ENCODE results near the gene IL22RA2. TPM values are rescaled to one million over a fixed set of nuclear protein-coding genes. Genes with fewer than 3 reads are reported as not detected.

IL22RA2 gene
- polyA plus RNA-seq, 1 donor (not counting 4 experiments of a cell fraction or from before 2014, with no cell fraction given): 0.03 TPM

- TF ChIP-seq EZH2 (IDR thresholded peaks at IDR 0.05; ENCODE audit: low read length) (no peak), CTCF (optimal IDR thresholded peaks at IDR 0.05 in 1 of 3, IDR thresholded peaks at IDR 0.05 in 1 of 3, conservative IDR thresholded peaks at IDR 0.05 in 1 of 3; ENCODE audit: extremely low read depth in 1 of 3, insufficient read depth in 2 of 3, low read length in 3 of 3) (no peak)
- DNase-seq (ENCODE audit: low read depth, low spot score) (no peak), FAIRE-seq (no peak)
These were observed 11.5 kb downstream of the IL22RA2 start for GRCh38 chr6:137161949-137162348.

GRCh38 chr6:137160763-137161162 lies 12.7 kb downstream of the IL22RA2 start:
- no peak overlapping the region for H2AFZ ChIP-seq (ENCODE audit: control insufficient read depth, low read length)
- H3K9me3 ChIP-seq (ENCODE audit: control insufficient read depth, low read depth, low read length): peaks cover 6% of the 10 kb centered on the region
- DNase-seq (ENCODE audit: low read depth, low spot score) (peak; percentile 49), FAIRE-seq (peak; percentile 95)
- H3K4me2 ChIP-seq (ENCODE audit: control insufficient read depth, extremely low read depth, insufficient read depth, low read depth, low read length): no peak overlapping the region
- dilution Hi-C loops (cut with MboI; ENCODE audit: extremely low pct_ligation_motif_present, low sequenced_read_pairs): no loop called here
- no peaks in the 10 kb centered on the region for H3K79me2 ChIP-seq (ENCODE audit: control insufficient read depth, insufficient read depth, low read length)
- H3K4me3 ChIP-seq (ENCODE audit: control insufficient read depth in 2 of 3, extremely low read depth in 1 of 3, insufficient read depth in 2 of 3, low read depth in 1 of 3, low read length in 3 of 3): no peak overlapping the region
- no peaks in the 10 kb centered on the region for H4K20me1 ChIP-seq (ENCODE audit: control insufficient read depth, extremely low read depth, insufficient read depth, low read length)
- no peaks in the 10 kb centered on the region for H3K9me1 ChIP-seq (ENCODE audit: control insufficient read depth, extremely low read depth, insufficient read depth, low read length)
- H3K4me1 ChIP-seq (ENCODE audit: control insufficient read depth, extremely low read depth, insufficient read depth, low read length): peaks cover 53% of the 10 kb centered on the region
- no peaks in the 10 kb centered on the region for H3K36me3 ChIP-seq (ENCODE audit: control insufficient read depth in 2 of 2, extremely low read depth in 1 of 2, insufficient read depth in 2 of 2, low read length in 2 of 2)
- TF ChIP-seq CTCF (optimal IDR thresholded peaks at IDR 0.05 in 1 of 3, IDR thresholded peaks at IDR 0.05 in 1 of 3, conservative IDR thresholded peaks at IDR 0.05 in 1 of 3; ENCODE audit: extremely low read depth in 1 of 3, insufficient read depth in 2 of 3, low read length in 3 of 3) (no peak), EZH2 (IDR thresholded peaks at IDR 0.05; ENCODE audit: low read length) (no peak)
- H3K27me3 ChIP-seq (ENCODE audit: control insufficient read depth, extremely low read depth, insufficient read depth, low read length): no peaks in the 10 kb centered on the region
- H3K9ac ChIP-seq (ENCODE audit: control insufficient read depth, extremely low read depth, insufficient read depth, low read length): no peak overlapping the region
- no peak overlapping the region for H3K27ac ChIP-seq (ENCODE audit: control insufficient read depth, insufficient read depth, low read length)

More at GRCh38 chr6:137161949-137162348, 11.5 kb downstream of the IL22RA2 start:
- H3K36me3 ChIP-seq (ENCODE audit: control insufficient read depth in 2 of 2, extremely low read depth in 1 of 2, insufficient read depth in 2 of 2, low read length in 2 of 2): no peaks in the 10 kb centered on the region
- H3K27ac ChIP-seq (ENCODE audit: control insufficient read depth, insufficient read depth, low read length): no peak overlapping the region
- dilution Hi-C loops (cut with MboI; ENCODE audit: extremely low pct_ligation_motif_present, low sequenced_read_pairs): no loop called here
- H3K4me2 ChIP-seq (ENCODE audit: control insufficient read depth, extremely low read depth, insufficient read depth, low read depth, low read length): peak overlapping the region; percentile 9
- no peak overlapping the region for H2AFZ ChIP-seq (ENCODE audit: control insufficient read depth, low read length)
- H3K79me2 ChIP-seq (ENCODE audit: control insufficient read depth, insufficient read depth, low read length): no peaks in the 10 kb centered on the region
- H4K20me1 ChIP-seq (ENCODE audit: control insufficient read depth, extremely low read depth, insufficient read depth, low read length): no peaks in the 10 kb centered on the region
- no peaks in the 10 kb centered on the region for H3K27me3 ChIP-seq (ENCODE audit: control insufficient read depth, extremely low read depth, insufficient read depth, low read length)
- peaks cover 6% of the 10 kb centered on the region for H3K9me3 ChIP-seq (ENCODE audit: control insufficient read depth, low read depth, low read length)
- H3K4me3 ChIP-seq (ENCODE audit: control insufficient read depth in 2 of 3, extremely low read depth in 1 of 3, insufficient read depth in 2 of 3, low read depth in 1 of 3, low read length in 3 of 3): no peak overlapping the region
- no peak overlapping the region for H3K9ac ChIP-seq (ENCODE audit: control insufficient read depth, extremely low read depth, insufficient read depth, low read length)
- H3K4me1 ChIP-seq (ENCODE audit: control insufficient read depth, extremely low read depth, insufficient read depth, low read length): peaks cover 42% of the 10 kb centered on the region
- no peaks in the 10 kb centered on the region for H3K9me1 ChIP-seq (ENCODE audit: control insufficient read depth, extremely low read depth, insufficient read depth, low read length)
